Colonic mucosa (tissue), 4 donors: Measurements from ENCODE around the gene TNNC1. TPM values are rescaled to one million over a fixed set of nuclear protein-coding genes. Genes with fewer than 3 reads are reported as not detected.

Source experiments
- DNase-seq: peaks from one replicate; pipeline ENCODE4 v3.0.0-alpha.2; 2020
- H3K27ac ChIP-seq: fragments of 200-600 bp; one replicate; pipeline ENCODE4 v1.8.0; 2021
- H3K27me3 ChIP-seq: fragments of 200-600 bp; one replicate; pipeline ENCODE4 v1.8.0; 2021
- H3K36me3 ChIP-seq: fragments of 200-600 bp; one replicate; pipeline ENCODE4 v1.8.0; 2021
- H3K4me1 ChIP-seq: fragments of 200-600 bp; one replicate; pipeline ENCODE4 v1.8.0; 2021; ENCODE audit warnings: mild to moderate bottlenecking
- H3K4me3 ChIP-seq: fragments of 200-600 bp; one replicate; pipeline ENCODE4 v1.8.0; 2021
- H3K9ac ChIP-seq, 2 donors: one replicate each; pipeline ENCODE4 v1.7.0; 2013; ENCODE audit warnings: control low read depth in 2 of 2, low read depth in 2 of 2, low read length in 2 of 2
- H3K9me3 ChIP-seq: fragments of 200-600 bp; one replicate; pipeline ENCODE4 v1.8.0; 2021
- intact Hi-C: fragments of 100-400 bp; cut with DNase I; formaldehyde crosslinking; loops from one replicate; pipeline ENCODE4 v1.14.1; 2022
- total RNA-seq, 2 donors: library from RNA; stranded (reverse); fragmentation: NEBNext Ultra II Directional in 1 of 2; extraction: Animal tissue kit (Norgen Biotek cat#: 25700) in 1 of 2; gene quantifications; one replicate each; pipeline ENCODE4 v1.2.1, GENCODE V29; 2021
- TF ChIP-seq, protein P1 (sequence below): fragments of 200-600 bp; IDR thresholded peaks from one replicate; pipeline ENCODE4 v1.8.0; 2022; ENCODE audit warnings: antibody characterized with exemption, mild to moderate bottlenecking
- donor health status: healthy.
- donor health status: DM: no; HTN: no; CAD: no.
- donor health status: DM: no; HTN: no; CAD: no.

TNNC1 gene
- total RNA-seq, 2 donors from 2014 or later, result 1.1 to 1.5 TPM

DNA sequence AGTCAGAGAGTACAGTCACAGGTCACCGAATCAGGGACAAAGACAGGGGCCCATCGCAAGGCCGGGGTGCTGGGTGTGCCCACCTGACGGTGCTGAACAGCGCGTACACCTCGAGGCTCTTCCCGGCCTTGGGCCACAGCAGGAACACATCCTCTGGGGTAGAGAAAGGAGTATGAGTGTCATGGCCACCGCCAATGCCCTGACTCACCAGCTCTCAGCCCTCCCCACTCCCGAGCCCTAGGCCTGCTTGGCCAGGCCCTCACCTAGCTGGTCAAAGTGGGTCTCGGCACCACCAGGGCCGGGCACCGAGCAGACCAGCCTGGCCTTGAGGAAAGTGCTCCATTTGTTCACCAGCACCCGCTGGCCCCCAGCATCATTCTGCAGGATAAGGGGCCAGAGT, 13.2 kb downstream of the TNNC1 start:
- Histone ChIP-seq H3K27ac (no peak overlapping the region), H3K4me3 (no peak overlapping the region), H3K9ac (no peak overlapping the region), H3K9me3 (no peaks in the 10 kb centered on the region), H3K36me3 (no peaks in the 10 kb centered on the region), H3K27me3 (no peaks in the 10 kb centered on the region), H3K4me1 (no peaks in the 10 kb centered on the region)
- TF ChIP-seq, protein P1, sequence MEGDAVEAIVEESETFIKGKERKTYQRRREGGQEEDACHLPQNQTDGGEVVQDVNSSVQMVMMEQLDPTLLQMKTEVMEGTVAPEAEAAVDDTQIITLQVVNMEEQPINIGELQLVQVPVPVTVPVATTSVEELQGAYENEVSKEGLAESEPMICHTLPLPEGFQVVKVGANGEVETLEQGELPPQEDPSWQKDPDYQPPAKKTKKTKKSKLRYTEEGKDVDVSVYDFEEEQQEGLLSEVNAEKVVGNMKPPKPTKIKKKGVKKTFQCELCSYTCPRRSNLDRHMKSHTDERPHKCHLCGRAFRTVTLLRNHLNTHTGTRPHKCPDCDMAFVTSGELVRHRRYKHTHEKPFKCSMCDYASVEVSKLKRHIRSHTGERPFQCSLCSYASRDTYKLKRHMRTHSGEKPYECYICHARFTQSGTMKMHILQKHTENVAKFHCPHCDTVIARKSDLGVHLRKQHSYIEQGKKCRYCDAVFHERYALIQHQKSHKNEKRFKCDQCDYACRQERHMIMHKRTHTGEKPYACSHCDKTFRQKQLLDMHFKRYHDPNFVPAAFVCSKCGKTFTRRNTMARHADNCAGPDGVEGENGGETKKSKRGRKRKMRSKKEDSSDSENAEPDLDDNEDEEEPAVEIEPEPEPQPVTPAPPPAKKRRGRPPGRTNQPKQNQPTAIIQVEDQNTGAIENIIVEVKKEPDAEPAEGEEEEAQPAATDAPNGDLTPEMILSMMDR, result no peak
- intact Hi-C loops, result no loop called here
- DNase-seq, result no peak

DNA sequence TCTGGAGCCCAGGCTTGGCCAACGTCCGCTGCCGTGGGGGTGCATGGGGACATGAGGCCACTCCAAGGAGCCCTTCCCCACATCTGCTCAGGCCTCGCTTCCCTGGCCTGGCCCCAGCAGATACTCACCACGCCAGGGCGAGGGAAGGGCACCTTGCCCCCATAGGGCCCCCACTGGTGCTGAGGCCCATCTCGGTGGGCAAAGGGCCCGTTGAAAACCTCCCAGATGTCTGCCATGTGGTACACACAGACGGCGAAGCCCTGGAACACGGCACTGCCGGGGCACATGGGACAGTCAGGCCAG, 13.6 kb downstream of the TNNC1 start:
- no peak overlapping the region for H3K9ac ChIP-seq
- TF ChIP-seq, protein P1, result no peak
- intact Hi-C loops, result no loop called here

DNA sequence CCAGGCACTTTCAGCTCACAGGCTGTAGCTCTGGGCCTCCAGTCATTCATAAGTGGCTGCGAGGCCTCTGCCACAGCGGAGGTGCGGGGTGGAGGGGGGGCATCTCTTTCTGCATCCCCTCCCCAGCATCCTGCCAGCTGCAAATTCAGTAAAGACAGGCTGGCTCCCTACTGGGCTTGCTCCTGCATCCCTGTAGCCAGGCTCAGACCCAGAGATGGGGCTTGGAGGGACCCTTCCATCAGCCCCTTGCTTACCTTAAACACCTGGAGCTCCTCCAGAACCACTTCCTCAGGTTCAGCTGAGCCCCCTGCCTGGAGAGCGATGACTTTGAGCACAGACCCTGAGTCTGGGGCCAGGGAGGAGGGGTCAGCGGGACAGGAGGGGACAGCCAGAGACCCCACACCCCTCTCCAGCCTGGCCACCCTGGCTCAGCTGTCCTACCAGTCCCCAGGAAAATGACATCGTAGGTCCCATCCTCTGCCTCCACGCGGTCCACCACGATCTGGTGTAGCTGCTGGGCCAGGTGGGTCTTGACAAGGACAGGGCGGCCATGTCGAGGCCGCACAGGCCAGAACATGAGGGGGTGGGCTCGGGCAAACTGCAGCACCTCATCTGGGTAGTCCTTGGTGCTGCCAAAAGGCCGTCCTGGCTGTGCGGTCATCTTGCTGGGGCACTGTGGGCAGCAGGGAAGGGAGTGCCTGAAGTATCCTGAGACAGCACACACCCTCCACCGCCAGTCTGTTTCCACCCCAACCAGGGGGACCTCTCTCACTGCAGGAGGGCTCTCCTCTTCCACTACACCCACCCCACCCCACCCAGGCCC, 14.2 kb downstream of the TNNC1 start:
- Histone ChIP-seq H3K27ac (no peak overlapping the region), H3K4me3 (no peak overlapping the region), H3K9me3 (no peaks in the 10 kb centered on the region), H3K4me1 (no peaks in the 10 kb centered on the region), H3K36me3 (no peaks in the 10 kb centered on the region), H3K9ac (no peak overlapping the region), H3K27me3 (no peaks in the 10 kb centered on the region)
- DNase-seq, result no peak
- TF ChIP-seq, protein P1, result no peak
- intact Hi-C loops, result no loop called here

More for the DNA sequence above, 13.6 kb downstream of the TNNC1 start:
- Histone ChIP-seq H3K27me3 (no peaks in the 10 kb centered on the region), H3K36me3 (no peaks in the 10 kb centered on the region), H3K4me1 (no peaks in the 10 kb centered on the region), H3K9me3 (no peaks in the 10 kb centered on the region), H3K27ac (no peak overlapping the region), H3K4me3 (no peak overlapping the region)
- no peak for DNase-seq

DNA sequence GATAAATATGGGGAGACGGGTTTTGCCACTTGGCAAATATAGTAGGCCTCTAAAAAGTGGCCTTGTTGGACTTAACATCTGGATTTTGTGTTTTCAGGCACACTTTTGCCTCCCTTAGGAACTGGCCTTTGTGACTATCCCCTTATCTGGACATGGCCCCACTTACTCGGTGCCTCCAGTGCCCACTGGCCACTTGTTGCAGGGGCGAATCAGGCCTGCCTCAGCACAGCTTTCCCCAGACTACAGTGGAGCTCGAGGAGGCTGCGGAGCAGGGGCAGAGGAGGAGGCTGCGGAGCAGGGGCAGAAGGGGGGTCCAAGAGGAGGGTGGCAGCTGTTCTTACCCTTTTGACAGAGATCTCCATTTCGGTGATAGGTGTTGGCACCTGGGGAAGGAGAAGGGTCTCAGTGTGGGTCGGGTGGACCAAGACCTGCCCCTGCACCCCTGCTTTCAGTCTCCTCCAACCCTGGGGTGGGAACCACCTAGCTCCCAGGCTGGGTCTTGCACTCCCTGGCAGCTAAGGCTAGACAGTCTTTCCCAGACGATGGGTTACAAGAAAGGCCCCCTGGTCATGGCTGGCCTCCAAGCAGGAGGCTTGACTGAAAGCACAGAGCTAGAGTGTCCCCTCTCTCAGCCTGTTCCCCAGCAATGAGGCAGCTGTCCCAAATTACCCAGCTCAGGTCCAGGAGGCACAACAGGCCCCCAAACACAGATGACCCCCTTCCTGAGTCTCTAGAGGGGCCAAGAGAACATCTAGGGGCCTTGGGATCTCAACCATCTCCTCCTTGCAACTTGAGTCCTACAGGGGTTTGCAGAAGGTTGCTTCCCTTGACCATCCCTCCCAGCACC, 15.0 kb downstream of the TNNC1 start:
- no peaks in the 10 kb centered on the region for H3K27me3 ChIP-seq
- TF ChIP-seq, protein P1, result no peak
- H3K4me3 ChIP-seq, result no peak overlapping the region
- DNase-seq, result no peak
- intact Hi-C loops, result no loop called here
- H3K9me3 ChIP-seq, result no peaks in the 10 kb centered on the region
- H3K4me1 ChIP-seq, result no peaks in the 10 kb centered on the region
- H3K36me3 ChIP-seq, result no peaks in the 10 kb centered on the region
- no peak overlapping the region for H3K9ac ChIP-seq
- no peak overlapping the region for H3K27ac ChIP-seq

DNA sequence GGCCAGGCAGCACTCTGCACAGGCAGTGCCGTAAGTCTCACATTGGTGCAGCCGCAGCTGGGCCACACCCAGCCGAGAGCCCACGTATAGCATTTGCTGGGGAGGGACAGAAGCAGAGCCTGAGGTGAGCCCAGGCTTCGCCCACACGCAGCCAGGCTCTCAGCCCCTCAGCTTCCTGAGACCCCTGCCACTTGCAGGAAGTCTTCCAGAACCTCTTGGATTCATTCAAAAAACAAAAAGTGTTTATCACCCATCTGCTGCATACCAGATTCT, 15.8 kb downstream of the TNNC1 start:
- Histone ChIP-seq H3K9ac (no peak overlapping the region), H3K4me1 (no peaks in the 10 kb centered on the region), H3K9me3 (no peaks in the 10 kb centered on the region), H3K36me3 (no peaks in the 10 kb centered on the region), H3K27me3 (no peaks in the 10 kb centered on the region), H3K27ac (no peak overlapping the region), H3K4me3 (no peak overlapping the region)
- DNase-seq, result no peak
- intact Hi-C loops, result no loop called here
- TF ChIP-seq, protein P1, result no peak
